Smooth muscle cell (in vitro differentiated cells): Measurements from ENCODE around the gene COL4A4. TPM values are rescaled to one million over a fixed set of nuclear protein-coding genes. Genes with fewer than 3 reads are reported as not detected.

Experiments used
- DNase-seq: peaks from one replicate; lab custom pipeline; 2025; ENCODE audit not compliant: unreplicated experiment; lab: John Stamatoyannopoulos, UW
- H2AFZ ChIP-seq: fragments of 200-600 bp; sonication (generic); 2 replicates; pipeline ENCODE4 v1.6.0; 2016; ENCODE audit warnings: antibody characterized with exemption, low read depth, mild to moderate bottlenecking
- H3F3A ChIP-seq: fragments of 200-600 bp; sonication (generic); 2 replicates; pipeline ENCODE4 v1.6.0; 2017; ENCODE audit warnings: antibody characterized with exemption, low read depth
- H3K27ac ChIP-seq: fragments of 200-600 bp; sonication (generic); 2 replicates; pipeline ENCODE4 v1.5.1; 2016; ENCODE audit warnings: low read depth, mild to moderate bottlenecking
- H3K27me3 ChIP-seq: fragments of 200-600 bp; sonication (generic); 2 replicates; pipeline ENCODE4 v1.6.1; 2016; ENCODE audit warnings: low read depth, mild to moderate bottlenecking
- H3K36me3 ChIP-seq: fragments of 200-600 bp; sonication (generic); 2 replicates; pipeline ENCODE4 v1.5.1; 2016; ENCODE audit warnings: low read depth
- H3K4me1 ChIP-seq: fragments of 200-600 bp; sonication (generic); 2 replicates; pipeline ENCODE4 v1.5.1; 2016; ENCODE audit warnings: low read depth
- H3K4me2 ChIP-seq: fragments of 200-600 bp; sonication (generic); 2 replicates; pipeline ENCODE4 v1.6.0; 2016; ENCODE audit warnings: mild to moderate bottlenecking
- H3K4me3 ChIP-seq: fragments of 200-600 bp; sonication (generic); 2 replicates; pipeline ENCODE4 v1.5.1; 2016; ENCODE audit warnings: mild to moderate bottlenecking
- H3K79me2 ChIP-seq: fragments of 200-600 bp; sonication (generic); 2 replicates; pipeline ENCODE4 v1.6.0; 2016; ENCODE audit warnings: low read depth, mild to moderate bottlenecking
- H3K9ac ChIP-seq: fragments of 200-600 bp; sonication (generic); 2 replicates; pipeline ENCODE4 v1.6.0; 2016; ENCODE audit warnings: low read depth
- H3K9me3 ChIP-seq: fragments of 200-600 bp; sonication (generic); replicated peaks from 2 replicates; pipeline ENCODE4 v1.5.1; 2016; ENCODE audit warnings: low read depth
- H4K20me1 ChIP-seq: fragments of 200-600 bp; sonication (generic); 2 replicates; pipeline ENCODE4 v1.6.0; 2016; ENCODE audit warnings: low read depth
- WGBS: methylation state at CpG from one replicate; pipeline ENCODE4 v1.1.7; 2016; ENCODE audit warnings: low lambda C conversion rate; 5-methylcytosine and 5-hydroxymethylcytosine counted together
- polyA plus RNA-seq: library from polyadenylated mRNA; unstranded; fragments of >200 nt; fragmentation: Nextera tagmentation; extraction: Ambion mirVana; gene quantifications from 2 replicates; pipeline ENCODE4 v1.2.1, GENCODE V29; 2016
- total RNA-seq: library from RNA; depleted of rRNA; stranded (reverse); fragments of >200 nt; gene quantifications from 2 replicates; pipeline ENCODE4 v1.2.3, GENCODE V29; 2014
- TF ChIP-seq, protein P1 (sequence below): fragments of 200-600 bp; sonication (generic); IDR thresholded peaks from 2 replicates; pipeline ENCODE4 v1.5.1; 2017; ENCODE audit warnings: borderline replicate concordance, mild to moderate bottlenecking, antibody characterized with exemption; ENCODE audit not compliant: insufficient read depth, poor library complexity, severe bottlenecking

The COL4A4 gene
- total and polyA plus RNA-seq, 2 experiments from 2014 or later: under 0.01 to 0.05 TPM

DNA sequence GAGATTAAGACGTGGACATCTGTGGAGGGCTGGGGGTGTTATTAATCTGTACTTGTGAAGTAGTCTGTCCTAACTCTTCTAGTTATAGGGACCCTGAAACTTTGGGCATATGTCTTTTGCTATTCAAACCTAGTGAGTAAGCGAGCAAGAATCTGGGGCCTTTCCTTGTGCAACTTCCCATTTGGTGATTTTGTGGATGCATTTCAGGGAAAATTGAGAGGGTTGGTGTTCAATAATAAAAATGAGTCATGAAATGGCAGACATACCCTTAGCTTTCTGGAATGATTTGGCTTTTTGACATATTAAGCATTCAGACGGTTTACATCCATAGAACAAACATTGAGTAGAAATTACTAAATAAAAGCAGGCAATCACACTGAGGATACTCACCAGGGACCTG, 17.0 kb downstream of the COL4A4 start:
- no peak overlapping the region for H3K9ac ChIP-seq
- H3K4me2 ChIP-seq: no peak overlapping the region
- H3K4me1 ChIP-seq: no peaks in the 10 kb centered on the region
- TF ChIP-seq, protein P1, sequence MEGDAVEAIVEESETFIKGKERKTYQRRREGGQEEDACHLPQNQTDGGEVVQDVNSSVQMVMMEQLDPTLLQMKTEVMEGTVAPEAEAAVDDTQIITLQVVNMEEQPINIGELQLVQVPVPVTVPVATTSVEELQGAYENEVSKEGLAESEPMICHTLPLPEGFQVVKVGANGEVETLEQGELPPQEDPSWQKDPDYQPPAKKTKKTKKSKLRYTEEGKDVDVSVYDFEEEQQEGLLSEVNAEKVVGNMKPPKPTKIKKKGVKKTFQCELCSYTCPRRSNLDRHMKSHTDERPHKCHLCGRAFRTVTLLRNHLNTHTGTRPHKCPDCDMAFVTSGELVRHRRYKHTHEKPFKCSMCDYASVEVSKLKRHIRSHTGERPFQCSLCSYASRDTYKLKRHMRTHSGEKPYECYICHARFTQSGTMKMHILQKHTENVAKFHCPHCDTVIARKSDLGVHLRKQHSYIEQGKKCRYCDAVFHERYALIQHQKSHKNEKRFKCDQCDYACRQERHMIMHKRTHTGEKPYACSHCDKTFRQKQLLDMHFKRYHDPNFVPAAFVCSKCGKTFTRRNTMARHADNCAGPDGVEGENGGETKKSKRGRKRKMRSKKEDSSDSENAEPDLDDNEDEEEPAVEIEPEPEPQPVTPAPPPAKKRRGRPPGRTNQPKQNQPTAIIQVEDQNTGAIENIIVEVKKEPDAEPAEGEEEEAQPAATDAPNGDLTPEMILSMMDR: no peak
- no peak overlapping the region for H2AFZ ChIP-seq
- DNase-seq: no peak
- no peaks in the 10 kb centered on the region for H3F3A ChIP-seq
- no peaks in the 10 kb centered on the region for H3K79me2 ChIP-seq
- H3K4me3 ChIP-seq: no peak overlapping the region
- peaks cover 3% of the 10 kb centered on the region for H3K36me3 ChIP-seq
- H3K9me3 ChIP-seq: peaks cover 4% of the 10 kb centered on the region
- WGBS: 89% methylated on average over 3 of the region's 3 CpGs
- no peaks in the 10 kb centered on the region for H3K27me3 ChIP-seq
- H3K27ac ChIP-seq: no peak overlapping the region
- H4K20me1 ChIP-seq: no peaks in the 10 kb centered on the region

DNA sequence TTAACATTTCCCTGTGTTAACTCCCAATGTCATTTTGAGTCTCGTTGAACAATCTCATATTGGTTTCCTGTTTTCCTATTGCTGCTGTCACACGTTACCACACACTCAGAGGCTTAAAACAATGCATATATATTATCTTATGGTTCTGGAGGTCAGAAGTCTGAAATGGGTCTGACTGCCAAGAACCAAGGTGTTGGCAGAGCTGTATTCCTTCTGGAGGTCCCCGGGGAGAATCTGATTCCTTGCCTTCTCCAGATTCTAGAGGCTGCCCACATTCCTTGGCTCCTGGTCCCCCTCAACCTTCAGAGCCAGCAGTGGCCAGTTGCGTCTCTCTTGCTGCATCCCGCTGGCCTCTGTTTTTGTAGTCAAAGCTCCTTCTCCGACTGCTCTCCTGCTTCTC, 17.5 kb downstream of the COL4A4 start:
- H3K36me3 ChIP-seq: peaks cover 3% of the 10 kb centered on the region
- no peak overlapping the region for H3K4me2 ChIP-seq
- no peaks in the 10 kb centered on the region for H3K27me3 ChIP-seq
- no peaks in the 10 kb centered on the region for H3F3A ChIP-seq
- H3K9ac ChIP-seq: no peak overlapping the region
- H4K20me1 ChIP-seq: no peaks in the 10 kb centered on the region
- no peak overlapping the region for H3K4me3 ChIP-seq
- H3K4me1 ChIP-seq: no peaks in the 10 kb centered on the region
- DNase-seq: no peak
- peaks cover 4% of the 10 kb centered on the region for H3K9me3 ChIP-seq
- H2AFZ ChIP-seq: no peak overlapping the region
- WGBS: 93% methylated on average over 6 of the region's 6 CpGs
- H3K79me2 ChIP-seq: no peaks in the 10 kb centered on the region
- no peak overlapping the region for H3K27ac ChIP-seq
- TF ChIP-seq, protein P1: no peak

GRCh38 chr2:227143895-227144294, 20.1 kb downstream of the COL4A4 start:
- Histone ChIP-seq H4K20me1 (no peaks in the 10 kb centered on the region), H3K9me3 (peaks cover 4% of the 10 kb centered on the region), H3K4me1 (no peaks in the 10 kb centered on the region), H3K27me3 (no peaks in the 10 kb centered on the region), H3F3A (no peaks in the 10 kb centered on the region), H3K4me3 (no peak overlapping the region), H2AFZ (no peak overlapping the region), H3K9ac (no peak overlapping the region), H3K4me2 (no peak overlapping the region), H3K36me3 (peaks cover 3% of the 10 kb centered on the region), H3K79me2 (no peaks in the 10 kb centered on the region), H3K27ac (no peak overlapping the region)
- 64% methylated on average over 1 of the region's 1 CpG for WGBS
- TF ChIP-seq, protein P1: no peak
- no peak for DNase-seq

GRCh38 chr2:227141301-227141700, 22.7 kb downstream of the COL4A4 start:
- DNase-seq: no peak
- WGBS: 96% methylated on average over 4 of the region's 4 CpGs
- H3K4me3 ChIP-seq: no peak overlapping the region

More at GRCh38 chr2:227141301-227141700, 22.7 kb downstream of the COL4A4 start:
- Histone ChIP-seq H3K27me3 (no peaks in the 10 kb centered on the region), H3K4me2 (no peak overlapping the region), H3F3A (no peaks in the 10 kb centered on the region), H3K27ac (no peak overlapping the region), H3K9me3 (no peaks in the 10 kb centered on the region), H2AFZ (no peak overlapping the region), H4K20me1 (no peaks in the 10 kb centered on the region), H3K9ac (no peak overlapping the region), H3K79me2 (no peaks in the 10 kb centered on the region), H3K36me3 (no peaks in the 10 kb centered on the region), H3K4me1 (no peaks in the 10 kb centered on the region)
- TF ChIP-seq, protein P1: no peak
